Fibroblast of lung (primary cell): ENCODE data around the gene HERC3. TPM values are rescaled to one million over a fixed set of nuclear protein-coding genes. Genes with fewer than 3 reads are reported as not detected.

ENCODE experiments used
- DNase-seq, 2 donors: peaks; one replicate each; pipeline versions ENCODE4 v3.0.0 to v3.0.0-alpha.2; 2010; ENCODE audit warnings: low read depth in 2 of 2
- H2AFZ ChIP-seq: 2 replicates; pipeline ENCODE4 v1.5.1; 2012; ENCODE audit warnings: low read length, control low read depth, inconsistent platforms
- H3K27ac ChIP-seq: 2 replicates; pipeline ENCODE4 v1.5.1; 2011; ENCODE audit warnings: low read length, control low read depth; ENCODE audit not compliant: insufficient read depth
- H3K27me3 ChIP-seq: 2 replicates; pipeline ENCODE4 v1.5.1; 2011; ENCODE audit warnings: mild to moderate bottlenecking, low read length; ENCODE audit not compliant: control insufficient read depth, insufficient read depth
- H3K36me3 ChIP-seq: 2 replicates; pipeline ENCODE4 v1.5.1; 2011; ENCODE audit warnings: low read length; ENCODE audit not compliant: control insufficient read depth, insufficient read depth
- H3K4me1 ChIP-seq: 2 replicates; pipeline ENCODE4 v1.5.1; 2011; ENCODE audit warnings: low read length; ENCODE audit not compliant: control insufficient read depth, insufficient read depth; ENCODE audit errors: extremely low read depth
- H3K4me2 ChIP-seq: 2 replicates; pipeline ENCODE4 v1.5.1; 2011; ENCODE audit warnings: low read length, control low read depth; ENCODE audit not compliant: insufficient read depth; ENCODE audit errors: extremely low read depth
- H3K4me3 ChIP-seq, 4 experiments: fragments of 200-600 bp in 1 of 4; sonication (generic) in 1 of 4; replicated peaks in 1 of 4; 2 replicates each; pipeline ENCODE4 v1.5.1; 2011 to 2016; ENCODE audit warnings: low read length in 4 of 4, low read depth in 3 of 4, mild to moderate bottlenecking in 3 of 4, control low read depth in 2 of 4, inconsistent platforms in 1 of 4, mixed read lengths in 1 of 4; ENCODE audit not compliant: insufficient read depth in 1 of 4; ENCODE audit errors: control extremely low read depth in 1 of 4
- H3K79me2 ChIP-seq: 2 replicates; pipeline ENCODE4 v1.5.1; 2012; ENCODE audit warnings: mild to moderate bottlenecking, low read length, inconsistent platforms; ENCODE audit not compliant: control insufficient read depth, insufficient read depth
- H3K9ac ChIP-seq: 2 replicates; pipeline ENCODE4 v1.5.1; 2011; ENCODE audit warnings: mild to moderate bottlenecking, low read length, control low read depth; ENCODE audit not compliant: insufficient read depth
- H3K9me3 ChIP-seq: 2 replicates; pipeline ENCODE4 v1.5.1; 2012; ENCODE audit warnings: low read depth, low read length; ENCODE audit not compliant: control insufficient read depth, insufficient read depth
- H4K20me1 ChIP-seq: 2 replicates; pipeline ENCODE4 v1.5.1; 2011; ENCODE audit warnings: low read length; ENCODE audit not compliant: control insufficient read depth, insufficient read depth; ENCODE audit errors: extremely low read depth
- EZH2 ChIP-seq: IDR thresholded peaks from 2 replicates; pipeline ENCODE4 v1.5.1; 2012; ENCODE audit warnings: low read length, control low read depth, mild to moderate bottlenecking; ENCODE audit errors: missing control alignments
- polyA plus RNA-seq, 2 donors: library from polyadenylated mRNA; depleted of rRNA in 1 of 2; stranded (reverse) in 1 of 2; unstranded in 1 of 2; fragments of >200 nt; gene quantifications; 2 replicates each; pipeline ENCODE4 v1.2.1, GENCODE V29; 2011 to 2012; ENCODE audit warnings: missing spikeins in 1 of 2
- total RNA-seq: library from RNA; depleted of rRNA; stranded (reverse); fragments of >200 nt; gene quantifications from 2 replicates; pipeline ENCODE4 v1.2.1, GENCODE V29; 2014
- TF ChIP-seq, protein P1 (sequence below), 2 donors: IDR thresholded peaks in 1 of 2; conservative IDR thresholded peaks in 1 of 2; 1 replicate in 1 of 2; 2 replicates in 1 of 2; pipeline ENCODE4 v1.5.1; 2011 to 2012; ENCODE audit warnings: low read length in 2 of 2, control low read depth in 1 of 2, inconsistent platforms in 1 of 2, low read depth in 1 of 2, mild to moderate bottlenecking in 1 of 2

HERC3 gene
- total and polyA plus RNA-seq, 2 donors (not counting 1 experiment from before 2014, with no cell fraction given) = 24.5 to 27.6 TPM

DNA sequence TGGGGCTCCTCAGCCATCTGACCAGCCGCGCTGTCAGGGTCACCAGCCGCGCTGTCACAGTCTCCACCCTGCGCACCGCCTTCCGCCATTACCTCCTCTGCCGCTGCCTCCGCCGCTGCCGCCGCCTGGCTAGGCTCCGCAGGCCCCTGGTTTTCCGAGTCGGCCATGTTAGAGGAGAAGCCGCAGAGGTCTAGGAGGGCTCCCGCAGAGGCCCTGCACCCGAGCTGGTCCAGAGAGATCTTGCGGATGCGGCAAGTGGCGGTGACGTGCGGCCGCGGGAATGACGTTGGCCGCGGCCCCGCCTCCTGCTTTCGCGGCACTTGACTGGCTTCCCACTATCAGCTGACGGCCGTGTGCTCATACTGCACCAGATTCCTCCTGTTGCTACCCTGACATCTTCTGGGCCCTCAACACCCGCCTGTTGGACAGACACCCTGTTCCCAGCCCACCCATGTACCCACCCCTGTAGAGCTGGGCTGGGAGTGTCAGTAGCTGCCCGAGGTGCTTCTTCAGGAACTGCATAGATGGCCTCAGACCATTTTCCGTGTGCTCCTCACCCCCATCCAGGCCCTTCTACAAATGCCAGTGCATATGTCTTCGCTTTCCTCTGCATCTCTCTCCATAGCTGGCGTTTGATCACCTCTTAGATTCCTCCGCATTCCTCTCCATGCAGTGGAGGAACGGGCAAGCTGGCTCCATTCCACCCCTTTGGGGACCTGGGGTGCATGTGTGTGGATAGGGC is 105.5 kb downstream of the HERC3 start, which contains the start of gene NAP1L5:
Gene NAP1L5, minus strand, starts transcription at position 242 of the 742 bp plus-strand sequence. Its CDS starts 75 bp downstream, at position 167.
- H2AFZ ChIP-seq = peak within 1 kb of the TSS; percentile 46
- H3K27ac ChIP-seq = peak within 1 kb of the TSS; percentile 62
- peak within 1 kb of the TSS; percentile 67 for H3K4me2 ChIP-seq
- H3K79me2 ChIP-seq = no peaks in the 10 kb centered on the region
- H3K36me3 ChIP-seq = no peaks in the 10 kb centered on the region
- no peaks in the 10 kb centered on the region for H3K4me1 ChIP-seq
- peak; percentile 81 to 86 for DNase-seq
- H3K9ac ChIP-seq = peak within 1 kb of the TSS; percentile 81
- no peaks in the 10 kb centered on the region for H3K9me3 ChIP-seq
- peak within 1 kb of the TSS; percentile 45 to 87 (median 59) for H3K4me3 ChIP-seq
- H3K27me3 ChIP-seq = no peaks in the 10 kb centered on the region
- no peak for TF ChIP-seq EZH2
- TF ChIP-seq, protein P1, sequence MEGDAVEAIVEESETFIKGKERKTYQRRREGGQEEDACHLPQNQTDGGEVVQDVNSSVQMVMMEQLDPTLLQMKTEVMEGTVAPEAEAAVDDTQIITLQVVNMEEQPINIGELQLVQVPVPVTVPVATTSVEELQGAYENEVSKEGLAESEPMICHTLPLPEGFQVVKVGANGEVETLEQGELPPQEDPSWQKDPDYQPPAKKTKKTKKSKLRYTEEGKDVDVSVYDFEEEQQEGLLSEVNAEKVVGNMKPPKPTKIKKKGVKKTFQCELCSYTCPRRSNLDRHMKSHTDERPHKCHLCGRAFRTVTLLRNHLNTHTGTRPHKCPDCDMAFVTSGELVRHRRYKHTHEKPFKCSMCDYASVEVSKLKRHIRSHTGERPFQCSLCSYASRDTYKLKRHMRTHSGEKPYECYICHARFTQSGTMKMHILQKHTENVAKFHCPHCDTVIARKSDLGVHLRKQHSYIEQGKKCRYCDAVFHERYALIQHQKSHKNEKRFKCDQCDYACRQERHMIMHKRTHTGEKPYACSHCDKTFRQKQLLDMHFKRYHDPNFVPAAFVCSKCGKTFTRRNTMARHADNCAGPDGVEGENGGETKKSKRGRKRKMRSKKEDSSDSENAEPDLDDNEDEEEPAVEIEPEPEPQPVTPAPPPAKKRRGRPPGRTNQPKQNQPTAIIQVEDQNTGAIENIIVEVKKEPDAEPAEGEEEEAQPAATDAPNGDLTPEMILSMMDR (conservative IDR thresholded peaks at IDR 0.05 in 1 of 2, IDR thresholded peaks at IDR 0.05 in 1 of 2; ENCODE audit: low read depth in 1 of 2, low read length in 2 of 2) = no peak
- no peaks in the 10 kb centered on the region for H4K20me1 ChIP-seq

DNA sequence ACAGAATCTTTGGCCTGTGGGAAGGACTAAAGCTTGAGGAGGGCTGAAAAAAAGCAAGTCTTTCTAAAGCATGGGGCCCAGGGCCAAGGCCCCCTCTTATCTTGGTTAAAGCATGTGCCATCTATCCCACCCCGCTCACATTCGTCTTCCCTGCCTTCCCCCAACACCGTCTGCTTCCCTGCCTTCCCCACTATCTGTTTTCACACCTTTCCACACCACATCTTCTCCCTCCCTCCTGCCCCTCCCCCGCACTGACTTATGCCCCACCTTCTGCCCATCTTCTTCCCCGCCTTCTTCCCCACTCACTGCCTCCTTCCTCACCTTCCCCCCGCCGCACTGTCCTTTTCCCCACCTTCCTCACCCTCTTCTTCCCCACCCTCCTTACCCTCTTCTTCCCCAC is 106.2 kb downstream of the HERC3 start:
- H3K4me1 ChIP-seq = no peaks in the 10 kb centered on the region
- H2AFZ ChIP-seq = no peak overlapping the region
- no peak overlapping the region for H3K4me3 ChIP-seq
- H3K27ac ChIP-seq = no peak overlapping the region
- TF ChIP-seq EZH2 = no peak
- TF ChIP-seq, protein P1 (conservative IDR thresholded peaks at IDR 0.05 in 1 of 2, IDR thresholded peaks at IDR 0.05 in 1 of 2; ENCODE audit: low read depth in 1 of 2, low read length in 2 of 2) = no peak
- no peak overlapping the region for H3K4me2 ChIP-seq
- no peaks in the 10 kb centered on the region for H3K36me3 ChIP-seq
- H3K9me3 ChIP-seq = no peaks in the 10 kb centered on the region
- no peaks in the 10 kb centered on the region for H3K79me2 ChIP-seq
- no peak overlapping the region for H3K9ac ChIP-seq
- H4K20me1 ChIP-seq = no peaks in the 10 kb centered on the region
- no peaks in the 10 kb centered on the region for H3K27me3 ChIP-seq
- no peak for DNase-seq

DNA sequence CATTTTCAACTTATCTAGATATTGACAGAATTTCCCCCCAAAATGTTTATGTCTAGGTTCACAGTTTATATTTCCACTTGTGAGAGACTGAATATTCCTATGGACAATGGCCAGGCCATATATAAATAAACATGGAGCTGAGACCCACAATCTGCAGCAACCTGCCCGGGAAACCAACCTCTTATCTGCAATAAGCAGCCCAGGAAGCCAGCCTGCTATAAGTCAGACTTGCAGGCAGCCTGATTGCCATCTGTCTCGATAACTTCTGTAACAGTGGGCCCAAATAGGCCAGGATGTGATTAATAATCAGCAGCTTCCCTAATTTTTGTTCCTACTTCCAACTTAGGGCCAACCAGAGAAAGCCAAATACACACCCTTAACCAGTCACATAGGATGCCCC is 110.5 kb downstream of the HERC3 start:
- H3K79me2 ChIP-seq = no peaks in the 10 kb centered on the region
- no peak overlapping the region for H2AFZ ChIP-seq
- H3K9ac ChIP-seq = no peak overlapping the region
- no peak overlapping the region for H3K4me2 ChIP-seq
- H3K9me3 ChIP-seq = no peaks in the 10 kb centered on the region
- DNase-seq = no peak
- peaks cover 10% of the 10 kb centered on the region for H3K4me1 ChIP-seq
- no peaks in the 10 kb centered on the region for H3K27me3 ChIP-seq
- H3K4me3 ChIP-seq = no peak overlapping the region
- TF ChIP-seq, protein P1 (conservative IDR thresholded peaks at IDR 0.05 in 1 of 2, IDR thresholded peaks at IDR 0.05 in 1 of 2; ENCODE audit: low read depth in 1 of 2, low read length in 2 of 2) = no peak
- TF ChIP-seq EZH2 = no peak
- no peak overlapping the region for H3K27ac ChIP-seq
- no peaks in the 10 kb centered on the region for H3K36me3 ChIP-seq
- H4K20me1 ChIP-seq = no peaks in the 10 kb centered on the region
